Ishikawa (cell line): ENCODE measurements around the gene ADM.

Source experiments
- CEBPB ChIP-seq: IDR thresholded peaks from 2 replicates; pipeline ENCODE4 v1.6.1; 2012
- CREB1 ChIP-seq: IDR thresholded peaks from 2 replicates; pipeline ENCODE4 v1.6.1; 2012; ENCODE audit warnings: low read depth
- EGR1 ChIP-seq: IDR thresholded peaks from 2 replicates; pipeline ENCODE4 v1.6.1; 2012
- EP300 ChIP-seq: IDR thresholded peaks from 2 replicates; pipeline ENCODE4 v1.6.1; 2012; ENCODE audit warnings: borderline replicate concordance
- FOXM1 ChIP-seq: IDR thresholded peaks from 2 replicates; pipeline ENCODE4 v1.6.1; 2012; ENCODE audit warnings: low read depth, borderline replicate concordance
- NFIC ChIP-seq: IDR thresholded peaks from 2 replicates; pipeline ENCODE4 v1.6.1; 2012
- RAD21 ChIP-seq: IDR thresholded peaks from 2 replicates; pipeline ENCODE4 v1.6.1; 2012; ENCODE audit warnings: low read depth
- REST ChIP-seq: IDR thresholded peaks from 2 replicates; pipeline ENCODE4 v1.6.1; 2012; ENCODE audit warnings: low read depth, mild to moderate bottlenecking
- TAF1 ChIP-seq: IDR thresholded peaks from 2 replicates; pipeline ENCODE4 v1.6.1; 2012; ENCODE audit warnings: low read depth, mild to moderate bottlenecking
- TCF12 ChIP-seq: IDR thresholded peaks from 2 replicates; pipeline ENCODE4 v1.6.1; 2012; ENCODE audit warnings: low read depth
- TEAD4 ChIP-seq: IDR thresholded peaks from 2 replicates; pipeline ENCODE4 v1.6.1; 2012
- YY1 ChIP-seq: IDR thresholded peaks from 2 replicates; pipeline ENCODE4 v1.6.1; 2012; ENCODE audit warnings: low read depth
- ZBTB7A ChIP-seq: IDR thresholded peaks from 2 replicates; pipeline ENCODE4 v1.6.1; 2012; ENCODE audit warnings: low read depth
- TF ChIP-seq, protein P1 (sequence below): IDR thresholded peaks from 2 replicates; pipeline ENCODE4 v1.6.1; 2012
- TF ChIP-seq, protein P2 (sequence below): IDR thresholded peaks from 2 replicates; pipeline ENCODE4 v1.6.1; 2012

ADM gene

GRCh38 chr11:10324474-10324873 lies 19.6 kb downstream of the ADM start:
- TF ChIP-seq YY1: no peak
- TF ChIP-seq EP300: no peak
- no peak for TF ChIP-seq FOXM1
- TF ChIP-seq NFIC: no peak
- TF ChIP-seq REST: no peak
- TF ChIP-seq EGR1: no peak
- TF ChIP-seq, protein P1, sequence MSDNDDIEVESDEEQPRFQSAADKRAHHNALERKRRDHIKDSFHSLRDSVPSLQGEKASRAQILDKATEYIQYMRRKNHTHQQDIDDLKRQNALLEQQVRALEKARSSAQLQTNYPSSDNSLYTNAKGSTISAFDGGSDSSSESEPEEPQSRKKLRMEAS: no peak
- TF ChIP-seq TCF12: no peak
- TF ChIP-seq, protein P2, sequence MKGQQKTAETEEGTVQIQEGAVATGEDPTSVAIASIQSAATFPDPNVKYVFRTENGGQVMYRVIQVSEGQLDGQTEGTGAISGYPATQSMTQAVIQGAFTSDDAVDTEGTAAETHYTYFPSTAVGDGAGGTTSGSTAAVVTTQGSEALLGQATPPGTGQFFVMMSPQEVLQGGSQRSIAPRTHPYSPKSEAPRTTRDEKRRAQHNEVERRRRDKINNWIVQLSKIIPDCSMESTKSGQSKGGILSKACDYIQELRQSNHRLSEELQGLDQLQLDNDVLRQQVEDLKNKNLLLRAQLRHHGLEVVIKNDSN: no peak
- no peak for TF ChIP-seq TAF1
- TF ChIP-seq CEBPB: no peak
- TF ChIP-seq RAD21: no peak
- no peak for TF ChIP-seq TEAD4
- no peak for TF ChIP-seq CREB1
- no peak for TF ChIP-seq ZBTB7A

DNA sequence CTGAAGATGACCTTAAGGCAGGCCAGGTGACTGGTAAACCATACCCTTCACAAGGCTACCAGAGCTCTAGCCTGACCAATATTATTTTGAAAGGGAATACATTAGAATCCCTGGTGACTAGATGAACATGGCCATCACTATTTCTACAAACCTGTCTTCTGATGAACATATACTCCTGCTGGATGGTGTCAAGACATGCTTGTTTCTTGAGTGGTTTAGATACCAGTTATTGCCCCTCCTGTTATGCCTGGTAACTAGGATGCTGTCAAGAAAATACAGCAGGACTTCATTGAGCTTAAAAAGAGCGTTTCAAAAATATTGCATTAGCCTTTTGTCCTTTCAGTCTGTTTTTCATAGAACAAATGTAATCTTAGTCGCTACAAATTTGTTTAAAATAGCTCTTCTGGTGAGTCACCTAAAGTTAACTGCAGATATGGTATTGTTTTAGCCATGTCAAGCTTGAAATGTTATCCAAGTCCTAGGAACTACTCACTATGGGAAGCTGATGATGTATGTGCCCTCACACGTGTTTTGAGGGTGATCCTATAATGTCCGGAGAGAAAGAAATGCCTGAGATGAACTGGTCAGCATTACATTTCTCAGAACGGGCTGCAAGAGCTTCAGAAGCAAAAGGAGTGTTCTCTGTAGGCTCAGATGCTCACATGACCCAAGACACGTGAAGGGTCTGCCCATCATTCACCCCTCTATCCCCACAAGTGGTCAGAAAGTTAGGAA lies 20.6 kb downstream of the ADM start:
- TF ChIP-seq YY1 (no peak), NFIC (peak; percentile 47; the same call in 1 of the 2 replicates), EP300 (peak; percentile 73; the same call in 1 of the 2 replicates), RAD21 (no peak), TEAD4 (peak; percentile 37; the same call in 1 of the 2 replicates), TAF1 (no peak), FOXM1 (peak; percentile 37; the same call in 1 of the 2 replicates), REST (no peak), ZBTB7A (no peak), EGR1 (no peak), CEBPB (0 out of 2 replicates have a peak, but pooled peaks have one; percentile 30), TCF12 (peak; percentile 76), CREB1 (no peak)
- TF ChIP-seq, protein P1: peak; percentile 79
- TF ChIP-seq, protein P2: peak; percentile 51; the same call in 1 of the 2 replicates

DNA sequence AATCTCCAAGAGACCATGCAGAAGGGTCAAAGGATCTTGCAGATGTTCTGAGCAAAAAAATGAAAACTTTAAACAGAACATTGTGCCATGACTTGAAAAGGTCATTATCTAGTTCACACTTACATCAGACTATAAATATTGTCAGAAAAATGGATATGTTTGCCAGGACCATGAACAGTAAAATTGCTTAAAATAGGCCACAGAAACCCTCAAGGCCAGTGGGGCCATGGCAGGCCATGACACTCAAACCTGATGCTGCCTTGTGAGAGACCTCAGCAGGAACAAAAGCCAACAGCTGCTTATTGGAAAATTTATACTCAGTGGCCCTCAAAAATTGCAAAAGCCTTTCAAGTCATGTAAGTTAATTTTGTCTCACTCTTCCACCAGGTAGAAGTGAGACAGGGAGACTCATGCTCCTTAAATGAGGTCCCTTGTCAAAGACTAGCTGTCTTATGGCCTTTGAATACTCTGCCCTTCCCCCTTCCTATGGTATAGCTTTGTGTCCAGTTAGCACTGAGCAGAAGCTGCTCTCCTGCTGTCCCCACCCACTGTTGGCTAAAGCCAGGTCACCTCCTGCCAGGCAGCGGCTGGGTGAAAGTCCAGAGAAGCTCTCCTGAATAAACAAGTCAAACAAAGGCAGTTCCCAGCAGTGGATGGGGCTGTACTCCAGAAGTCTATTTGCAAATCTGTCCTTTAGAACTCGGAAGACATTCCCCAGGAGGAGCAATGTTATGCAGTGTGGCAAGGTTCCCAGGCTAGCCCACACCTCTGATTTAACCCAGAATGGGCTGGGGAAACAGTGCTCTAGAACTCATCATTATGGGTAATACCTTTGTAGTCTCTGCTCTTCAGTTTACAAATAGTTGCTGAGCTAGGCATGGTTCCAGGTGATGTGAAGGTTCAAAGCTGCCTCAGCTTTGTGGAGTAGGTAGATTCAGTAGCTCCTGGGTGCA lies 21.4 kb downstream of the ADM start:
- TF ChIP-seq CREB1 (no peak), EP300 (peak; percentile 51; the same call in 1 of the 2 replicates), TEAD4 (0 out of 2 replicates have a peak, but pooled peaks have one; percentile 24), NFIC (peak; percentile 41; the same call in 1 of the 2 replicates), ZBTB7A (no peak), RAD21 (no peak; the same call in 1 of the 2 replicates), FOXM1 (no peak), CEBPB (no peak), REST (no peak), TCF12 (no peak)
- TF ChIP-seq, protein P2: 0 out of 2 replicates have a peak, but pooled peaks have one; percentile 26
